Astrocyte of the cerebellum (primary cell): Measurements from ENCODE around the gene JARID2.

Experiments
- DNase-seq: peaks from one replicate; pipeline ENCODE4 v3.0.0-alpha.2; 2011; ENCODE audit warnings: low read depth
- H3K4me3 ChIP-seq: 2 replicates; pipeline ENCODE4 v1.5.1; 2011; ENCODE audit warnings: mild to moderate bottlenecking, low read depth, low read length, moderate library complexity
- CTCF ChIP-seq: IDR thresholded peaks from 2 replicates; pipeline ENCODE4 v1.5.1; 2012; ENCODE audit warnings: low read length, low read depth, moderate library complexity, mild to moderate bottlenecking; ENCODE audit errors: missing control alignments
- in situ Hi-C: cut with HindIII; loops from 2 replicates; pipeline ENCODE4 v1.10.0; 2017; ENCODE audit warnings: low sequenced_read_pairs

JARID2 gene

DNA sequence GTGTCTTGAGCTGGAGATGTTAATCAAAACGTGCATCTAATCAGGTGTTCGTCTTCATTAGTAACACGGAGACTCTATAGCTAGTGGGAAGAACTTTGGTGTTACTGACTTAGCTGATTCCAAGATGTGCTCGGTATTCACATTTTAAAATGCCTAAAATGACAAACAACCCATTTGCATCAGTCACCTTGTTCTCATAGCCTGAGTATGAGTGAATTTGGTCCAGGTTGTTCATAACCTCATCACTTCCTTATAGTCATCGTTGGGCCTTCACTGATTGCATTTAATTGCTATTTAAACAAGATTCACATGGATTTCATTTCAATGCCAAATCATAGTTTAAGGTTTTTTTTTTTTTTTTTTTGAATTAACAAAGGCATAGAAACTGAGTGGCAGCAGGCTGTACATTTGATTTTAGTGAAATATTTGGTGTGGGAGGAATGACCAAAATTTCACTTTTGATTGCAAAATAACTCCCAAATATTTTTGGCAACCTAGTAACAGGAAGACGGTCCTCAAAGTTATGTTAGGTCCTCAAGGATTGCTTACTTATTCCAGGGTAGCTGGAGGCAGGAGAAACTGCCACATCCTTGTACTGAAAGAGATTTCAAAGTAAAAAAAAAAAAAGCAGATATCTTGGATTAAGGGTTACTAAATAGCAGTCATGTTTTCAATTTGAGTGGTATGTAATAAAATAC lies 104.7 kb downstream of the JARID2 start:
- no peak for TF ChIP-seq CTCF
- no peak overlapping the region for H3K4me3 ChIP-seq
- no peak for DNase-seq
- in situ Hi-C loops, result no loop called here

- no peak for TF ChIP-seq CTCF
- H3K4me3 ChIP-seq, result no peak overlapping the region
- DNase-seq, result peak; percentile 70
- in situ Hi-C loops, result no loop called here
Observed at GRCh38 chr6:15351631-15352030, 105.8 kb downstream of the JARID2 start.

DNA sequence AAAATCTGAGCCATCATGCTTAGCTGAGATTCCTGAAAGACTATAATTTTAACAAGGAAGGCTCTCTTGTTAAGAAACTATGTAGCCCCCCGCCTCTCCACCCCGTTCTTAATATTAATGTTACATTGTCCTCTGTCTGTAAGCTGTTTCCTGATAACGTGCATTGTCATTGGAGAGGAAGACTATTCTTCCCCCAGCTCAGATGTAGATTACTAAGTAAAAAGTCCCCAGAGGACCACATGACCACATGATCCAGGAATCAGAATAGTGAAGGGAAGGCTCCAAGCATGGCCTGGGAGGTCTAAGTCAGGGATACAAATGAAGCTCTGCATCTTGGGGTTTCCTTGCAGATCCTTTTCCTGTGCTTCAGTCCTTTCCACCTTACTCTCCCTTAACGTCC lies 106.4 kb downstream of the JARID2 start:
- in situ Hi-C loops, result no loop called here
- TF ChIP-seq CTCF, result no peak
- DNase-seq, result no peak
- H3K4me3 ChIP-seq, result no peak overlapping the region

- no peak for DNase-seq
- no peak for TF ChIP-seq CTCF
- H3K4me3 ChIP-seq, result no peak overlapping the region
- in situ Hi-C loops, result no loop called here
Observed at GRCh38 chr6:15352845-15353244, 107.0 kb downstream of the JARID2 start.

- no peak overlapping the region for H3K4me3 ChIP-seq
- in situ Hi-C loops, result no loop called here
- no peak for TF ChIP-seq CTCF
- DNase-seq, result no peak
Observed at GRCh38 chr6:15355683-15356099, 109.8 kb downstream of the JARID2 start.

DNA sequence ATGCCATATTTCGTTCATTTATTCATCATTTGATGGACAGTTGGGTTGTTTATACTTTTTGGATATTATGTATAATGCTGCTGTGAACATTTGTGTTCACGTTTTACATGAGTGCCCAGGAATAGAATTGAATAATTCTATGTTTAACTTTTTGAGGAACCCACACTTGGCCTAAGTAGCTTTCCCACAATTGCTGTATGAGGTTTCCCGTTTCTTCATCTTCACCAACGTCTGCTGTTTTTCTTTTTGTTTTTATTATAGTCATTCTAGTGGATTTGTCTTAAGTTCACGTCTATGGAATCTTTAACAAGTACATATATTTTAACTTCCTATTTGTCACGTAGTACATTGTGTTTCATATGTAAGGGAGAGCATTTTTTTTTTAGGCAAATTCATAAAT lies 110.3 kb downstream of the JARID2 start:
- no peak overlapping the region for H3K4me3 ChIP-seq
- TF ChIP-seq CTCF, result no peak
- in situ Hi-C loops, result no loop called here
- DNase-seq, result no peak

- TF ChIP-seq CTCF, result no peak
- DNase-seq, result no peak
- in situ Hi-C loops, result no loop called here
- no peak overlapping the region for H3K4me3 ChIP-seq
Observed at GRCh38 chr6:15356937-15357336, 111.1 kb downstream of the JARID2 start.
